GM19238 (cell line): ENCODE measurements around the gene COBL.

Experiments used
- DNase-seq: peaks from one replicate; pipeline ENCODE4 v3.0.0; 2011; ENCODE audit warnings: low spot score; ENCODE audit not compliant: insufficient read length

COBL gene

DNA sequence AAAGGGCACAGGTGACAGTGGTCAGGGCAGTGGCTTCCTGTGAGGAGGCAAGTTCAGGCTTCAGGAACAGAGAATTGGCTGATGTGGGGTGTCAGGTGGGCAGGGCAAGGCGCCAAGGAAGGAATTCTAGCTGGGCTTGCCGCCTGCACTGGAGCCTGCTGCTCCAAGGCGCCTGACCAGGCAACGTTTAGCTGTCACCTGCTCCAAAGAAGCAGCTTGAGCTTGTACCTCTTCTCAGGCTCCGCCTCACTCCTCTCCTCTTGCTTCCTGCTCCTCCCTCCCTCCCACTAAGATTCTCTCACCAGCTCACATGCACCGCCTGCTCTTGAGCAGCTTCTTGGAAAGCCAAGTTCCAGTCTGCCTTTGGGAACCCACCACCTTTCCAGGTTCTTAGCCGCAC lies 346.5 kb downstream of the COBL start:
- no peak for DNase-seq
